Smooth muscle cell (in vitro differentiated cells): ENCODE measurements around the gene RBBP6. TPM values are rescaled to one million over a fixed set of nuclear protein-coding genes. Genes with fewer than 3 reads are reported as not detected.

Source experiments
- DNase-seq: peaks from one replicate; lab custom pipeline; 2025; ENCODE audit not compliant: unreplicated experiment; lab: John Stamatoyannopoulos, UW
- H2AFZ ChIP-seq: fragments of 200-600 bp; sonication (generic); 2 replicates; pipeline ENCODE4 v1.6.0; 2016; ENCODE audit warnings: antibody characterized with exemption, low read depth, mild to moderate bottlenecking
- H3F3A ChIP-seq: fragments of 200-600 bp; sonication (generic); 2 replicates; pipeline ENCODE4 v1.6.0; 2017; ENCODE audit warnings: antibody characterized with exemption, low read depth
- H3K27ac ChIP-seq: fragments of 200-600 bp; sonication (generic); 2 replicates; pipeline ENCODE4 v1.5.1; 2016; ENCODE audit warnings: low read depth, mild to moderate bottlenecking
- H3K27me3 ChIP-seq: fragments of 200-600 bp; sonication (generic); 2 replicates; pipeline ENCODE4 v1.6.1; 2016; ENCODE audit warnings: low read depth, mild to moderate bottlenecking
- H3K36me3 ChIP-seq: fragments of 200-600 bp; sonication (generic); 2 replicates; pipeline ENCODE4 v1.5.1; 2016; ENCODE audit warnings: low read depth
- H3K4me1 ChIP-seq: fragments of 200-600 bp; sonication (generic); 2 replicates; pipeline ENCODE4 v1.5.1; 2016; ENCODE audit warnings: low read depth
- H3K4me2 ChIP-seq: fragments of 200-600 bp; sonication (generic); 2 replicates; pipeline ENCODE4 v1.6.0; 2016; ENCODE audit warnings: mild to moderate bottlenecking
- H3K4me3 ChIP-seq: fragments of 200-600 bp; sonication (generic); 2 replicates; pipeline ENCODE4 v1.5.1; 2016; ENCODE audit warnings: mild to moderate bottlenecking
- H3K79me2 ChIP-seq: fragments of 200-600 bp; sonication (generic); 2 replicates; pipeline ENCODE4 v1.6.0; 2016; ENCODE audit warnings: low read depth, mild to moderate bottlenecking
- H3K9ac ChIP-seq: fragments of 200-600 bp; sonication (generic); 2 replicates; pipeline ENCODE4 v1.6.0; 2016; ENCODE audit warnings: low read depth
- H3K9me3 ChIP-seq: fragments of 200-600 bp; sonication (generic); replicated peaks from 2 replicates; pipeline ENCODE4 v1.5.1; 2016; ENCODE audit warnings: low read depth
- H4K20me1 ChIP-seq: fragments of 200-600 bp; sonication (generic); 2 replicates; pipeline ENCODE4 v1.6.0; 2016; ENCODE audit warnings: low read depth
- WGBS: methylation state at CpG from one replicate; pipeline ENCODE4 v1.1.7; 2016; ENCODE audit warnings: low lambda C conversion rate; 5-methylcytosine and 5-hydroxymethylcytosine counted together
- polyA plus RNA-seq: library from polyadenylated mRNA; unstranded; fragments of >200 nt; fragmentation: Nextera tagmentation; extraction: Ambion mirVana; gene quantifications from 2 replicates; pipeline ENCODE4 v1.2.1, GENCODE V29; 2016
- total RNA-seq: library from RNA; depleted of rRNA; stranded (reverse); fragments of >200 nt; gene quantifications from 2 replicates; pipeline ENCODE4 v1.2.3, GENCODE V29; 2014
- TF ChIP-seq, protein P1 (sequence below): fragments of 200-600 bp; sonication (generic); IDR thresholded peaks from 2 replicates; pipeline ENCODE4 v1.5.1; 2017; ENCODE audit warnings: borderline replicate concordance, mild to moderate bottlenecking, antibody characterized with exemption; ENCODE audit not compliant: insufficient read depth, poor library complexity, severe bottlenecking

Gene RBBP6
- total and polyA plus RNA-seq, 2 experiments from 2014 or later: 40.4 to 70.2 TPM

DNA sequence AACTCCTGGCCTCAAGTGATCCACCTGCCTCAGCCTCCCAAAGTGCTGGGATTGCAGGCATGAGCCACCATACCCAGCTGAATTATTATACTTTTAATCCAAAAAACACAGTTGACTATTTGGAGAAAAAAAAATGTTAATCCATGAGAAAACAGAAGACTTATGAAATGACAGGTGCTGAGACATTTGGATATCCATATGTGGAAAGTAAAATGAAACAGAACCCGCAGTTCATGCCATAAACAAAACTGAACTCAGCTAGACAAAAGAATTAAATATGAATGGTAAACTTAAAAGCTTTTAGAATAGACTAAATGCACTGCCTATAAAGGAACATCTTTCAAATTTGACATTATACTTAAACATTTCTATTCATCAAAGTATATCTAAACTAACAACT is 8.2 kb upstream of the RBBP6 start:
- no peaks in the 10 kb centered on the region for H3K79me2 ChIP-seq
- H3K27ac ChIP-seq: no peak overlapping the region

DNA sequence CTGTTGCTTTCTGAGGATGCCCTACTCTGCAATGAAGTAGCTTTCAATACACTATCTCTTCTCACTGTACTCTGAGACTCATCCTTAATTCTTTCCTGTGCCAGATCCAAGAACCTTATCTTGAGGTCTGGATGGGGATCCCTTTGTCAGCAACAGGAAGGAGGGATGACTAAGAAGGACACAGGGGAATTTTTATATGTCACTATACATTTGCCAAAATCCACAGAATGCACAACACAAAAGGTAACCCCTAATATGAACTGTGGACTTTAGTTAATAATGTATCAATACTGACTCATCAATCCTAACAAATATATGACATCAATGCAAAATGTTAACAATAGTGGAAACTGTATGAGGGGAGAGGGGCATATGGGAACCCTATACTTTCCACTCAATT is 4.7 kb upstream of the RBBP6 start:
- no peaks in the 10 kb centered on the region for H3K36me3 ChIP-seq
- H3K4me2 ChIP-seq: no peak overlapping the region
- H3K9me3 ChIP-seq: no peaks in the 10 kb centered on the region
- no peak overlapping the region for H2AFZ ChIP-seq
- H4K20me1 ChIP-seq: no peaks in the 10 kb centered on the region
- no peak overlapping the region for H3K9ac ChIP-seq
- H3K27ac ChIP-seq: no peak overlapping the region
- peaks cover 1% of the 10 kb centered on the region for H3K79me2 ChIP-seq
- no peaks in the 10 kb centered on the region for H3K27me3 ChIP-seq
- TF ChIP-seq, protein P1, sequence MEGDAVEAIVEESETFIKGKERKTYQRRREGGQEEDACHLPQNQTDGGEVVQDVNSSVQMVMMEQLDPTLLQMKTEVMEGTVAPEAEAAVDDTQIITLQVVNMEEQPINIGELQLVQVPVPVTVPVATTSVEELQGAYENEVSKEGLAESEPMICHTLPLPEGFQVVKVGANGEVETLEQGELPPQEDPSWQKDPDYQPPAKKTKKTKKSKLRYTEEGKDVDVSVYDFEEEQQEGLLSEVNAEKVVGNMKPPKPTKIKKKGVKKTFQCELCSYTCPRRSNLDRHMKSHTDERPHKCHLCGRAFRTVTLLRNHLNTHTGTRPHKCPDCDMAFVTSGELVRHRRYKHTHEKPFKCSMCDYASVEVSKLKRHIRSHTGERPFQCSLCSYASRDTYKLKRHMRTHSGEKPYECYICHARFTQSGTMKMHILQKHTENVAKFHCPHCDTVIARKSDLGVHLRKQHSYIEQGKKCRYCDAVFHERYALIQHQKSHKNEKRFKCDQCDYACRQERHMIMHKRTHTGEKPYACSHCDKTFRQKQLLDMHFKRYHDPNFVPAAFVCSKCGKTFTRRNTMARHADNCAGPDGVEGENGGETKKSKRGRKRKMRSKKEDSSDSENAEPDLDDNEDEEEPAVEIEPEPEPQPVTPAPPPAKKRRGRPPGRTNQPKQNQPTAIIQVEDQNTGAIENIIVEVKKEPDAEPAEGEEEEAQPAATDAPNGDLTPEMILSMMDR: no peak
- H3K4me1 ChIP-seq: peaks cover 5% of the 10 kb centered on the region
- H3K4me3 ChIP-seq: no peak overlapping the region
- no peak for DNase-seq
- H3F3A ChIP-seq: peaks cover 3% of the 10 kb centered on the region

More for the DNA sequence above, 8.2 kb upstream of the RBBP6 start:
- TF ChIP-seq, protein P1: no peak
- H3K4me2 ChIP-seq: no peak overlapping the region
- H3K9me3 ChIP-seq: no peaks in the 10 kb centered on the region
- H3K9ac ChIP-seq: no peak overlapping the region
- no peaks in the 10 kb centered on the region for H3K4me1 ChIP-seq
- no peak overlapping the region for H2AFZ ChIP-seq
- DNase-seq: no peak
- H3K4me3 ChIP-seq: no peak overlapping the region
- no peaks in the 10 kb centered on the region for H3K27me3 ChIP-seq
- H4K20me1 ChIP-seq: no peaks in the 10 kb centered on the region
- no peaks in the 10 kb centered on the region for H3F3A ChIP-seq
- H3K36me3 ChIP-seq: no peaks in the 10 kb centered on the region
- WGBS: 76% methylated on average over 1 of the region's 1 CpG

DNA sequence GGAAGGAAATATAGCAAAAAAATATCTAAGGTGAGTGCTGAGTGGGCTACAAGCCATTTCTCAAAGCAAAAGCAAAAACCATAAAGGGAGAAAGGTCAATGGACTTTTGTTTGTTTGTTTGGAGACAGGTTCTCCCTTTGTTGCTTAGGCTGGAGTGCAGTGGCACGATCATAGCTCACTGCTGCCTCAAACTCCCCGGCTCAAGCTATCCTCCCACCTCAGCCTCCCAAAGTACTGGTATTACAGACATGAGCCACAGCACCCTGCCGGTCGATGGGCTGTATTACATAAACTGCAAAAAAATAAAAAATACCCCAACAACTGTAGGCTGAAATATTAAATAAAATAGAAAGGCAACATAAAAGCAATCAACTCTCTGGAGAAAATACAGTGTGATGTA is 3.5 kb upstream of the RBBP6 start:
- Histone ChIP-seq H3K27me3 (no peaks in the 10 kb centered on the region), H3K9ac (no peak overlapping the region), H3K4me1 (peaks cover 5% of the 10 kb centered on the region), H3K9me3 (no peaks in the 10 kb centered on the region), H3K27ac (no peak overlapping the region), H3K4me3 (no peak overlapping the region), H3K79me2 (peaks cover 13% of the 10 kb centered on the region), H3F3A (peaks cover 3% of the 10 kb centered on the region), H4K20me1 (peaks cover 10% of the 10 kb centered on the region), H3K4me2 (no peak overlapping the region), H3K36me3 (no peaks in the 10 kb centered on the region), H2AFZ (no peak overlapping the region)
- no peak for DNase-seq
- 77% methylated on average over 4 of the region's 4 CpGs for WGBS
- TF ChIP-seq, protein P1: no peak

DNA sequence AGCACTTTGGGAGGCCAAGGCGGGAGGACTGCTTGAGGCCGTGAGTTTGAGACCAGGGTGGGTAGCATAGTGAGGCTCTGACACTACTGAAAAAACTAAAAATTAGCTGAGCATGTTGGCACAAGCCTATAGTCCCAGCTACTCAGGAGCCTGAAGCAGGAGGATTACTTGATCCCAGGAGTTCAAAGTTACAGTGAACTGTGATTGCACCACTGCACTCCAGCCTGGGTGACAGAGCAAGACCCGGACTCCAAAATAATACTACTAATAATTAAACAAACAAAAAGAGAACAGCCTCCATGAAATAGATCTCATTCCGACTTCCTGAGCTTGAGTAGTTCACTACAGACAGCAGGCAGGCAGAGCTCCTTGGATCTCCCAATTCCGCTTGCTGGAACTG is 2.7 kb upstream of the RBBP6 start:
- no peak overlapping the region for H2AFZ ChIP-seq
- no peak overlapping the region for H3K27ac ChIP-seq

More for the DNA sequence above, 2.7 kb upstream of the RBBP6 start:
- WGBS: 96% methylated on average over 5 of the region's 5 CpGs
- peaks cover 19% of the 10 kb centered on the region for H4K20me1 ChIP-seq
- H3K9ac ChIP-seq: no peak overlapping the region
- peaks cover 3% of the 10 kb centered on the region for H3F3A ChIP-seq
- H3K4me3 ChIP-seq: no peak overlapping the region
- peaks cover 22% of the 10 kb centered on the region for H3K79me2 ChIP-seq
- TF ChIP-seq, protein P1: no peak
- no peak overlapping the region for H3K4me2 ChIP-seq
- DNase-seq: no peak
- no peaks in the 10 kb centered on the region for H3K36me3 ChIP-seq
- no peaks in the 10 kb centered on the region for H3K27me3 ChIP-seq
- H3K9me3 ChIP-seq: no peaks in the 10 kb centered on the region
- H3K4me1 ChIP-seq: peaks cover 5% of the 10 kb centered on the region
